Esophagus squamous epithelium (tissue), 4 donors: ENCODE measurements around the gene PCDHA3.
"Not testable (repeated sequence)": the region's sequence is repeated elsewhere in the genome, so short reads cannot be mapped to it uniquely, and the experiment has no call there.

Experiments used
- POLR2A ChIP-seq, 4 donors: fragments of 450-650 bp; IDR thresholded peaks; one replicate each; pipeline ENCODE4 v1.6.1; 2017; ENCODE audit warnings: antibody characterized with exemption in 4 of 4, mild to moderate bottlenecking in 4 of 4, moderate library complexity in 3 of 4
- TF ChIP-seq, protein P1 (sequence below), 6 experiments: fragments of 450-650 bp in 4 of 6; fragments of 200-600 bp in 2 of 6; sonication (generic) in 2 of 6; IDR thresholded peaks; one replicate each; pipeline ENCODE4 v1.5.1; 2016 to 2019; ENCODE audit warnings: antibody characterized with exemption in 6 of 6, mild to moderate bottlenecking in 4 of 6, moderate library complexity in 4 of 6

DNA sequence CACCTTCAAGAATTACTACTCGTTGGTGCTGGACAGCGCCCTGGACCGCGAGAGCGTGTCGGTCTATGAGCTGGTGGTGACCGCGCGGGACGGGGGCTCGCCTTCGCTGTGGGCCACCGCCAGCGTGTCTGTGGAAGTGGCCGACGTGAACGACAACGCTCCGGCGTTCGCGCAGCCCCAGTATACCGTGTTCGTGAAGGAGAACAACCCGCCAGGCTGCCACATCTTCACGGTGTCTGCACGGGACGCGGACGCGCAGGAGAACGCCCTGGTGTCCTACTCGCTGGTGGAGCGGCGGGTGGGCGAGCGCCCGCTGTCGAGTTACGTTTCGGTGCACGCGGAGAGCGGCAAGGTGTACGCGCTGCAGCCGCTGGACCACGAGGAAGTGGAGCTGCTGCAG lies 22.1 kb downstream of the PCDHA3 start:
- not testable (repeated sequence) for TF ChIP-seq POLR2A (IDR thresholded peaks at IDR 0.05)
- TF ChIP-seq, protein P1, sequence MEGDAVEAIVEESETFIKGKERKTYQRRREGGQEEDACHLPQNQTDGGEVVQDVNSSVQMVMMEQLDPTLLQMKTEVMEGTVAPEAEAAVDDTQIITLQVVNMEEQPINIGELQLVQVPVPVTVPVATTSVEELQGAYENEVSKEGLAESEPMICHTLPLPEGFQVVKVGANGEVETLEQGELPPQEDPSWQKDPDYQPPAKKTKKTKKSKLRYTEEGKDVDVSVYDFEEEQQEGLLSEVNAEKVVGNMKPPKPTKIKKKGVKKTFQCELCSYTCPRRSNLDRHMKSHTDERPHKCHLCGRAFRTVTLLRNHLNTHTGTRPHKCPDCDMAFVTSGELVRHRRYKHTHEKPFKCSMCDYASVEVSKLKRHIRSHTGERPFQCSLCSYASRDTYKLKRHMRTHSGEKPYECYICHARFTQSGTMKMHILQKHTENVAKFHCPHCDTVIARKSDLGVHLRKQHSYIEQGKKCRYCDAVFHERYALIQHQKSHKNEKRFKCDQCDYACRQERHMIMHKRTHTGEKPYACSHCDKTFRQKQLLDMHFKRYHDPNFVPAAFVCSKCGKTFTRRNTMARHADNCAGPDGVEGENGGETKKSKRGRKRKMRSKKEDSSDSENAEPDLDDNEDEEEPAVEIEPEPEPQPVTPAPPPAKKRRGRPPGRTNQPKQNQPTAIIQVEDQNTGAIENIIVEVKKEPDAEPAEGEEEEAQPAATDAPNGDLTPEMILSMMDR (IDR thresholded peaks at IDR 0.05), result not testable (repeated sequence)
